GM19025 (cell line): ENCODE results near the gene KRT40.
"Not testable (repeated sequence)": the region's sequence is repeated elsewhere in the genome, so short reads cannot be mapped to it uniquely, and the experiment has no call there.

ENCODE experiments used
- ATAC-seq: cut with Tn5 transposase; IDR thresholded peaks from one replicate; pipeline ENCODE4 v1.9.1; 2021; ENCODE audit warnings: mild to moderate bottlenecking, low read depth, moderate library complexity; ENCODE audit not compliant: unreplicated experiment

KRT40 gene

DNA sequence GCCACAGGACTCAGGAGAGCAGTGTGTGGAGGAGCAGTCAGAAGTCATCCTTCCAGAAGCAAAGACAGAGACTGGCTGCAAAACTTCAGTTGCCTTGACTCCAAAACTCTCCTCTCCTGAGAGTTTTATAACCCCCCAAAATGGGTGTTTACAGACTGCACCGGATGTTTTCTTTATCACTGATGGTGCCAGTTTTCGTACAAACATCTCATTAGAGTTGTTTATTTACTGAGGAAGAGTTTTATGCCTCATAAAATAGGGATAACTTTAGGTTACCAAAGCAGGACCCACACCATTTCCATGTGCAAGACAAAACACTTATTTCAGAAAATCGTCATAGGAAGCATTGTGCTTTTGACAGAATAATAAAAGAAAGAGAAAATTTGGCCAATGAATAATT lies at the start of gene KRT40:
TSS of gene KRT40 (minus strand) at position 101 of the 400 bp plus-strand sequence. CDS start at position 48, 53 bp downstream.
- ATAC-seq, result no peak

DNA sequence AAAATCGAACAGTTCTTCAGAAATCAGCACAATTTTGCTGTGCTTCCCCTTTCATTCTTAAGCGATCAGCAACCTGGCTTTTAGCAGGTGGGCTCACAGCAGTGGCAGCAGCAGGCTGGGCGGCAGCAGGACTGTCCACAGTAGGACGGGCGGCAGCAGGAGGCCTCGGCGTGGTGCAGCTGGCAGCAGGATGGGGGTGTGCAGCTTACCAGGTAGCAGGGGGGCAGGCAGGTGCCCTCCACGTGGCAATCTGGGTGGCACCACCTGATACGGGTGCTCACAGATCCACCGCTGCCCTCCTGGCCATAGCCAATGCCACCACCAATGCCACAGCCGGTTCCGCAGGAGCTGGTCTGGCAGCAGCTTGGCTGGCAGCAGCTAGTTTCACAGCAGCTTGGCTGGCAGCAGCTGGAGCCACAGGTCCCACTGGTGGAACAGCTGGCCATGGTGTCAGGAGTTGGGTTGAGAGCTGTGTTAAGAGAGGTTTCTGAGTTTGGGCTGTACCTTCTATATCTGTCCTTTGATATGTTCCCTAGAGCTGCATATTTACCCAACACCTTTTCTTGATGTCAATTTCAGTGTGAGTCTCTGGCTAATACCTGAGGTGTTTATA lies 45.6 kb upstream of the KRT40 start, which contains the start of gene KRTAP1-4:
TSS of gene KRTAP1-4 (minus strand) at position 563 of the 613 bp plus-strand sequence. CDS start at position 446, 117 bp downstream.
- ATAC-seq, result no peak

DNA sequence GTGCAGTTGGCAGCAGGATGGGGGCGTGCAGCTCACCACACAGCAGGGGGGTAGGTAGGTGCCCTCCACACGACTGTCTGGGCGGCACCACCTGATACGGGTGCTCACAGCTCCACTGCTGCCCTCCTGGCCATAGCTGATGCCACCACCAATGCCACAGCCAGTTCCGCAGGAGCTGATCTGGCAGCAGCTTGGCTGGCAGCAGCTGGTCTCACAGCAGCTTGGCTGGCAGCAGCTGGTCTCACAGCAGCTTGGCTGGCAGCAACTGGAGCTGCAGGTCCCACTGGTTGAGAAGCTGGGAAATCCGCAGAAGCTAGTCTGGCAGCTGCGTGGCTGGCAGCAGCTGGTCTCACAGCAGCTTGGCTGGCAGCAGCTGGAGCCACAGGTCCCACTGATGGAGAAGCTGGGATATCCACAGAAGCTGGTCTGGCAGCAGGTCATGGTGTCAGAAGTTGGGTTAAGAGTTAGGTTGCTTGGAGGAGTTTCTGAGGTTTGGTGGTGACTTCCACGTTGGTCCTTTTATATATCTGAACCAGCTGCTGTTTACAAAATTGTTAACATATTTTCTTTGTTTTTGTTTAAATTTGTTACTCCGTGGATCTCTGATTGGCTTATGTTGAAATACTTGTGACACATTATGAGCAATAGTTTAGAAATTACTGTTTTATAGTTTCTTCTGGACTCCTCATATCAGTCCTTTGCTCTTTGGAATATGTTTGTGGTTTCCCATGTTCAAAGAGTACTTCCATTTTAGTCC lies 42.8 kb upstream of the KRT40 start, which contains the start of gene KRTAP1-5:
TSS of gene KRTAP1-5 (minus strand) at position 494 of the 757 bp plus-strand sequence. CDS start at position 441, 53 bp downstream.
- ATAC-seq, result no peak

DNA sequence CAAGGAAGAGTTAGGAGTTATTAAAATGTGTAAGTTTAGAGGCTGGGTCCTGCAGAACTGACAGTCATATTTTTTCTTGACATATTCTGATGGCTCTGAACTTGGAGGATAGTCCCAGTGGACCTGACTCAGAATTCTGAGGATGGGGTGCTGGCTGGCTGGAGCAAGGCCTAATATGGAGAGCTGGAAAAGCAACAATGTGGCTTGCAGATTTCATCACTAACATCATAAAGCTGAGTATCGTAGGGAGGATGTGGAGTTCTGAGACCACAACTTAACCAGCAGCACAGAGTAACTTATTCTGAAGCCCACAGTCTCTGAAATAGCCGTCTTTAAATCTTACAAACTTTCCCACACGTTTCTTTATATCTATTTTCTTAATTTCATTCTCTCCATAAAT lies 40.6 kb upstream of the KRT40 start:
- ATAC-seq, result no peak

DNA sequence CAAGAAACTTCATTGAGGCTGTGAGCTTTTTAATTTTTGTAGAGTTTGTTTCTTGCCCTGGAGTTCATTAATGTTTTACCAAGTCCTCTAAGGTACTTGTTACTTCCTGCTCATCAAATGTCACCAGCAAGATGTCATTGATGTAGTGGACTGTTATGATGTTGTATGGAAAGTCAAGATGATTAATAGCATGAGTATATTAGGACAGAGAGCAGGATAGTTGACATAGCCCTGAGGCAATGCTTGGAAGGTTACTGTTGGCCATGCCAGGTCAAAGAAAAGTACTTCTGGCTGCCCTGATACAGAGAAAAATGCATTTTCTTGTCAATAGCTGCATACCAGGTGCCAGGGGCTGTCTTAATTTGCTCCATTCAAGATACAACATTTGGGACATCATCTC lies 36.2 kb upstream of the KRT40 start:
- no peak for ATAC-seq

DNA sequence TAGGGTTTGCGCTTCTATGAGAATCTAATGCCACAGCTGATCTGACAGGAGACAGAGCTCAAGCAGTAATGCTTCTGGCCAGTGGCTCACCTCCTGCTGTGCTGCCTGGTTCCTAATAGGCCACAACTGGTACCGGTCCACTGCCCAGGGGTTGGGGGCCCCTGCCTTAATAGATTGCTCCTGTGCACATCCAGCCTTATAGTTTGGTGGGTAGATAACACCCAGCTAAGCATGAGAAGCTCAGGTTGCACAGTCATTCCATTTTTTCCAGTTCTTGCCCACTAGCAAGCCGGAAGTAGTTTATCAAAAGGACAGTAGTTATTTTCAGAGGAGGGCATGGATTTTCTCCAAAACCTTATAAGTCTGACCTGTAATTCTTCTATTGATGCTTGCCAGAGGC lies 35.3 kb upstream of the KRT40 start:
- no peak for ATAC-seq

DNA sequence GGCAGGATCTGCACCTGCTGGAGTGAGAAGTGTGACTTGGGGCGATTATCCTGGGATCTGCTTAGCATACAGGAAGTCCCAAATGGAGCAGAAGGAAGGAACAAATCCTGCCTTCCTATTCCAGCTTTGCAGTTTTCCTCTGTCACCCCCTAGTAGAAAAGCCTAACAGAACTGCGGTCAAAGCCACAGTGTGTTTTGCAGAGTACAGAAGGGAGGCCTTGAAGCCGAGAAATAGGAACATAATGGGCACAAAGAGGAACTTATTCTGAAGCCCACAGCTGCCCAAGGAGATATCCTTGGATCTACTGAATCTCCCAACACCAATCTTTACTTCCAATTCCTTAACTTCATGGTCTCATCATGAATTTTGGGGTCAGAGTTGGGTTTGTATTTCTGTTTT lies 34.4 kb upstream of the KRT40 start:
- ATAC-seq, result no peak

DNA sequence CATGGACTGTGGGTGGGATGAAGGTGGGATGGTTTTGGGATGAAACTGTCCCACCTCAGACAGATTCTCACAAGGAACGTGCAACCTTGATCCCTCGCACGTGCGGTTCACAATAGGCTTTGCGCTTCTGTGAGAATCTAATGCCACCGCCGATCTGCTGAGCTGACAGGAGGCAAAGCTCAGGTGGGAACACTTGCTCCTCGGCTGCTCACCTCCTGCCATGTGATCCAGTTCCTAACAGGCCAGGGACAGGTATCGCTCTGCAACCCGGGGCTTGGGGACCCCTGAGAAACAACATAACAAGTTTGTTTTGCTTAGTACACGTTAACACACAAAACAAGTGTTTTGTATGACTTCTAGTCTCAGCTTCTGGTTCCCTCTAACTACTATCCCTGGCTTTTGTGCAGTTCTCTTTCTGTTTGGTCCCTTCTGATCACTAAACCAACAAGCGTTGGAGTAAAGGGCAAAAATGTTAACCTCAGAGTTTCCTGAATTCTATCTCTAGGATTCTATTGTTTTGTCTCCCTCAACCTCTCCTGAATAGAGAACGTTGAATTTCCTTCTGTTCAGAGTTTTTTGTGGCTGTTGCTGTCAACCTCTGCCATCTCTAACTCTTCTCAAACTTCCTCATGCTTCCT lies 32.6 kb upstream of the KRT40 start:
- ATAC-seq, result no peak

DNA sequence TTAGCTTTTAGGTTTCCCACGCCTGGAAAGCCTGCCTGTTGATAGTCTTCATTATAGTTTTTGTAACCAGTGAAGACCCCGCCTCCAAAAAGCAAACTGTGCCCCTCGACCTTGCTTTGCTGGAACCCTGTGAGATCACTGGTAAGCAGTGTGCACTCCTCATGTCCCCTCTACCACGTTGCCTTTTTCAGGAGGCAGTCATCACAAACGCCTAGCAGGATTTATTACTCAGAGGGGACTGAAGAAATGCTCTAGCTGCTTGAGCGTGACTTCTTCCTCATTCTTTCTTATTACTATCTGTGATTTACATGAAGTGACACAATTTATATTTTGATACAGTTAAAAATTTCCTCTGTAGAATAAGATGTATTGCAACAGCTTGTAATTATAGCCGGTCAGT lies 31.3 kb upstream of the KRT40 start:
- ATAC-seq, result no peak

DNA sequence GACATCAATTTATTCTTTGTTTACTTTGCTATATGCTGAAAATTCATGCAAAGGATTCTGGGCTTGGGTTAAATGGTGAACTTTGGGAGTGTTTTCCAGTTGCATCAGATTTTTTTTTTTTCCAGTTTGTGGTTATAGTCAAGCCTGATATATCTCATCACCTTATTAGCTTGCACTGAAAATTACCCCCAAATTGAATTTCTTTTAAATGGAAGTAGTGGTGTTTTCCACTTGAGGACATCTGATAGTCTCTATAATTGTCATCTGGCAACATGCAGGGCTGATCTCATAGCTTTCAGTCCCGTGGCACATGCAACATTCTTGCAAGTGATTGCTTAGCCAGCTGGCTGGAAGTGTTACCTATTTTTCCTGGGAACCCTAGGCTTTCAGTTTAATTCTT lies 29.5 kb upstream of the KRT40 start:
- ATAC-seq, result no peak

DNA sequence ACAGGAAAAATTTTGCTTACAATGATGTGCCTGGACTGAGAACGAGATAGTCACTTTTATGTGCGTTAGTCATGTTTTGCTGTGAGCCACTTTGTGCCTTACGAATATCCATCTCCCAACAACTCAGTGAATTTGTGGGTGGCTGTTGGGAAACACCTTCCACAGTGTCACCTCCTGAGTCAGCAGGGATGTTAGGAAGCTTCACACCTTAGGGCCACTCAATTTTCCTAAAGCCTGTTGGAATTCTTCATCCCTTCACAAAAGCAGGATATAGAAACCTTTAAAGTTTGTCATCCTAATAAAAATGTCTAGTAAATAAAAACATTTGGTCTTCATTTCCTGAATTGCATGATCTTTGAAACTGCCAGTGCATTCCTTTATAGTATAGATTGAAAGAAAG lies 29.1 kb upstream of the KRT40 start:
- no peak for ATAC-seq

DNA sequence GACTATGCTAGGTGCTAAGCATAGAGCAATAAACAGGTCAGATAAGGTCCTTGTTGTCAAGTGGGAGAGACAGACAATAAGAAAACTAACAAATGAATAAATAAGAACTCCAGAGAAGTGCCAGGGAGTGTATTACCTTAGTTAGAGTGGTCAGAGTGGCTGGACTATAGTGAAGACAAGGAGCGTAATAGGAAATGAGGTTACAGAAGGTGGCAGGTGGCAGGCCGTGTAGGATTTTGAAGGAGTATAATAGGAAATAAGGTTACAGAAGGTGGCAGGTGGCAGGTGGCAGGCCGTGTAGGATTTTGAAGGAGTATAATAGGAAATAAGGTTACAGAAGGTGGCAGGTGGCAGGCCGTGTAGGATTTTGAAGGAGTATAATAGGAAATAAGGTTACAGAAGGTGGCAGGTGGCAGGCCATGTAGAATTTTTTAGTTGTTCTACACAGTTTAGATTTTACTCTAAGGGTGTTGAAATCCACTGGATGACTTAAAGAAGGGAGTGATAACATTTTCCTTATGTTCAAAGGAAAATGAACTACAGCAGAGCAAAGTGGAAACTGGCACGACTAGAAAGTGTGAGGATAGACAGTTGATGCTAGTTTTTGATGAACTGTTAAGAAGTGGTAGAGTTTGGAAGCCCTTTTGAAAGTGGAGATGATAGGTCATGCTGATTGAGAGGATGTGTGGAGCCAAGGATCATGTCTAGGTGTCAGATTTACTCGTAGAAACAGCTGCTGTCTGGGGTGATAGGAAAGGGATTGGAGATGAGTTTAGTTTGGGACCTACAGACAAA lies 28.4 kb upstream of the KRT40 start:
- ATAC-seq, result no peak

DNA sequence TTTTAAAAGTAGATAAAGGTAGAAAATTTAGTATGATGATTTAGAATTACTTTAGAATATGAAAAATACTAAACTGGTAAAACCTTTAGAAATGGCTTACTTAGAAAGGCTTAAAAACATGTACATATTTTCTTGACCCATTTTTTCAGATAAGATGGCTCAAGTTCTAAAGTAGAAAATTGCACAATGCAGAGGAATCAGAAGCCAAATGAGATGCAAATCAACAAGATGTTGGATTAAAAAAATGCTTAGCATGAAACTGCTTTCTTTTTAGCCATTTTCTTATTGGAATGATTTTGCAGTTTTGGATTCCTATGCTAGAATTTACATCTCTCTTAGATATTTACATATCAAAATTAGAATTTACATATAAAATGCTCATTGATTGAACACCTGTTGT lies 26.3 kb upstream of the KRT40 start:
- ATAC-seq, result no peak

DNA sequence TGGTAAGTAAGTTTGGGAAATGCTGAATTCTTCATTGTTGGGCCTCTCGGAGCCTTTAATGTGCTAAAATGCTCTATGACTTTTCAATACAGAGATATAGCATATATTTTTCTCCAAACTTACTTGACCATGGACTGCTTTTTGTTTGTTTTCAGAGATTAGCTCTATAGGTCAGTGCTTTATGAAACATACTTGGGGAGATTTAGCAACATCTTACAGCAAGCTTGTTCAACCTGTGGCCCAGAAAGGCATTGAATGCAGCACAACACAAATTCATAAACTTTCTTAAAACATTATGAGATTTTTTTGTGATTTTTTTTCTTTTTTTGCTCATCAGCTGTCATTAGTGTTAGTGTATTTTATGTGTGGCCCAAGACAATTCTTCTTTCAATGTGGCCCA lies 25.8 kb upstream of the KRT40 start:
- no peak for ATAC-seq

DNA sequence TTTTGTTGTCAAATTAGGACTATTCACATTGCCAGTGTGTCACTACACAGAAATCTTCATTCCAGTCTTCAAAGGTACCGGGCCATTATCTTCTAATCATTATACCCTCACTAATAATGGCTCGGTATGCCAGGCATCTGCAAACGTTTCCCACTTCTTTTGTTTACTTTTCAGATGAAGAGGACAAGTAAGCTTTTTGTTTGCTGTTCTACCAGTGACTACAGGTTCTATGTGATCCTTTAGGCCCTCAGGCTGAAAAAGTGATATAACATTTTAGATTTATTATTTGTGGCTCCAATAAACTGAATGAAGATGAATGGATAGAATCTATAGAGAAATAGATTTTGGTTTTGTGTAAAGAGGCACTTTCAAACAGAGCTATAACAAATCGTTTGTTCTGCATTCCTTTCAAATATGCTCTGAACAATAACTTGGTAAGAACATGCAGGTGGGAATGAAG lies 25.2 kb upstream of the KRT40 start:
- ATAC-seq, result no peak

DNA sequence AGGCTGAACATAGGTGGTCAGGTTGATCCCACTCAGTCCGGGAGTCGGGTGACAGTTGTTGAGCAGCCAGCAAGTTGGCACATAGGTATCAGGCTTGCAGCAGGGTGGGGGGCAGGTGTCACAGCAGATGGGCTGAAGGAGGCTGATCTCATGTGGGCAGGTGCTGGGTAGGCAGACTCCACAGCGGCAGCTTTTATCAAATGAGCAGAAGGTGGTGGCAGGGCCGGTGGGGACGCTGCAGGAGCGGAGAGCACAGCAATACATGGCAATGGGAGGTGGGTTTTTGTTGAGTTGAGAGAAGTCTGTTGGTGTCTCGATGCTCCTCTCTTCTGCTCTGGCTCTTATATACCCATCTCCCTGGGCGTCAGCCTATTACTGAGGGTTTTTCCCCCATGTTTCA lies 24.7 kb upstream of the KRT40 start, which contains the start of gene KRTAP3-1:
TSS of gene KRTAP3-1 (minus strand) at position 318 of the 400 bp plus-strand sequence. CDS start at position 264, 54 bp downstream.
- ATAC-seq, result no peak

DNA sequence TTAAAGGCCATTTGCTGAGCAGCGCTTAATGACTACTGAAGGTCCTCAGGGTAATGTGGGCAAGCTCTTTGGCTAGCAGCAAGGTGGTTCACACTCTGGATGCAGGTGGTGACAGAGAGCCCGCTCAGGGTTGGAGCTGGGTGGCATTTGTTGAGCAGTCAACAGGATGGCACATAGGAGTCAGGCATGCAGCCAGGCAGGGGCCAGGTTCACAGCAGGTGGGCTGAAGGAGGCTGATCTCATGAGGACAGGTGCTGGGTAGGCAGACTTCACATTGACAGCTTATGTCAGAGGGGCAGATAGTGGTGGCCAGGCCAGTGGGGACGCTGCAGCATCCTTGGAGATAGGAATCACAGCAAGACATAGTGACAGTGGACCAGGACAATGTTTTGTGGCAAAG lies 20.3 kb upstream of the KRT40 start:
- no peak for ATAC-seq

DNA sequence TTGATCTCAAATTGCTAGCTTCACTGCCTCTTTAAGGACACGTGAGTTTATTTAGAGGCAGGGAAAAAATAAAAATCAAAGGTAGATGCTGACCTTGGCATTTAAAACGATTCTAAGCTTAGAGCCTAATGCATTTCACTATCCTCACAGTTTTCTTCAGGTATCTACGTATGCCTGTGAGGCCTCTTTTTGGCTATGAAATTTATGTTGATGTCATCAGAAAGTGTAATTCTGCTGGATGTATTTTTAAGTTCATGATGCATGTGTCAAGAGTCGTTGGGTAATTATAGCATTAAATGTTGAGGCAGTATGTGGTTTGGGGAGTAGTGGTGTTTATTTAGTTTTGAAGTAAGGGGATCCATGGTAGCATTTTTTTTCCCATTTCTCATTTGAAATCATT lies 19.8 kb upstream of the KRT40 start:
- no peak for ATAC-seq

DNA sequence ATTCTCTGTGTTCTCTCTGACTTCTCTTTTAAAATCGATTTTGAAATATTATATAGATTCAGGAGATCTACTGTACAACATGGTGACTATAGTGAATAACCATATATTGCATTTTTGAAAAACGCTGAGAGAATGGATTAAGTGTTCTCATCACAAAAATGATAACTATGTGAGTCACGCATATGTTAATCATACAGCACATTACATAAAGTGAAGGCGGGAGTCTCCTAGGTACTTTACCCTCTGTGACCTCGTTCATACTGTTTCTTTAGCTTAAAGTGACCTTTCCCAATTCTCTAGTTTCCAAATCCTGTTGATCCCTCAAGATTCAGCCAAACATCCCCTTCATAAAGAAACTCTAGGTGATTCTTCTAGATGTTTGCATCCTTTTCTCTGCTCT lies 18.7 kb upstream of the KRT40 start:
- no peak for ATAC-seq

DNA sequence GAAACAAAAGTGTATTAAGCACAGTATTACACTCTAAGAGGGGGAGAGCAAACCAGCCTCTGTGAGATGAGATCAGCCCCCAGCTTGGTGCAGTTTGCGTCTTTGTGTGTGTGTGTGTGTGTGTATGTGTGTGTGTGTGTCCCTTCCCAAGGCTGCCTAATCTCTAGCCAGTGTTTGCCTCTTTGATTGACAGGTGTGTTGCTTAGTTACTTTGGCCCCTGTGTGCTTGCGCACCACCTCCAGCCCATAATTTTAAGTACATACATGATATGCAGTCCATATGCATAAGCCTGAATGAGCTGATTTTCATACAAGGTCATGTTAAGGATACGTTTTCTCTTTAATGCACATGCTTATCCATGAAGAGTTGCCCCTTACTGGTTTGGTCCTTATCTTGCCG lies 17.7 kb upstream of the KRT40 start:
- no peak for ATAC-seq

DNA sequence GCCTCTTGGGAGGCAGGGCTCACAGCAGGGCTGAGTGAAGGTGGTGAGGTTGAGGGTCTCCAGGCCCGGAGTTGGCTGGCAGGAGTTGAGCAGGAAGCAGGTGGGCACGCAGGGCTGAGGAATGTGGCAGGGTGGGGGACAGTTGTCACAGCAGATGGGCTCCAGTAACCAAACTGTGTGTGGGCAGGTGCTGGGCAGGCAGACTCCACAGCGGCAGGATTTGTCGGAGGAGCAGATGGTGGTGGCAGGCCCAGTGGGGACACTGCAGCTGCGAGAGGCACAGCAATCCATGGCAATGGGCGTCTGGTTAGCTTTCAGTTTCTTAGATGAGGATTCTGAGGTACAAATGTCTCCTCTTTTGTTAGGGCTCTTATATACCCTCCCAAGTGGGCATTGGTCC lies 15.4 kb upstream of the KRT40 start, which contains the start of gene KRTAP3-2:
TSS of gene KRTAP3-2 (minus strand) at position 344 of the 400 bp plus-strand sequence. CDS start at position 291, 53 bp downstream.
- ATAC-seq, result not testable (repeated sequence)
